Neural progenitor cell (in vitro differentiated cells): ENCODE measurements around the gene SLC27A1.

Source experiments
- EZH2 ChIP-seq: fragments of 200-600 bp; sonication (generic); IDR thresholded peaks from 2 replicates; pipeline ENCODE4 v1.6.1; 2017; ENCODE audit warnings: antibody characterized with exemption, mild to moderate bottlenecking, moderate library complexity
- TF ChIP-seq, protein P1 (sequence below): fragments of 200-600 bp; sonication (generic); IDR thresholded peaks from 2 replicates; pipeline ENCODE4 v1.5.1; 2017; ENCODE audit warnings: antibody characterized with exemption, mild to moderate bottlenecking

DNA sequence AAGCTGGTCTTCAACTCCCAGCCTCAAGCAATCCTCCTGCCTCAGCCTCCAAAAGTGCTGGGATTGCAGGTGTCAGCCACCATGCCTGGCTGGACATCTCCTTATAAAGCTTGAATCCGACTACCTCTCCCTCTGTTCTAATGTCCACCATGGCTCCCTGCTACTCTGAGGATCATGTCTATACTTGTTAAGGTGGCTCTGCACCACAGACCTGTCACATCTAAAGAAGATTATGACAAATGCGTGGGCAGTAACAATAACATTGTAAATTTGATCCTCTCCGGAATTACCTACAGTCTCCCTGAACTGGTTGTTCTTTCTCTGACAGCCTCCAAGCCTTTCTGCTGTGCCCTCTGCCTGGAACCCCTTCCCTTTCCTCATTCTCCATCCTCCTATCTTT is 11.4 kb upstream of the SLC27A1 start:
- TF ChIP-seq, protein P1, sequence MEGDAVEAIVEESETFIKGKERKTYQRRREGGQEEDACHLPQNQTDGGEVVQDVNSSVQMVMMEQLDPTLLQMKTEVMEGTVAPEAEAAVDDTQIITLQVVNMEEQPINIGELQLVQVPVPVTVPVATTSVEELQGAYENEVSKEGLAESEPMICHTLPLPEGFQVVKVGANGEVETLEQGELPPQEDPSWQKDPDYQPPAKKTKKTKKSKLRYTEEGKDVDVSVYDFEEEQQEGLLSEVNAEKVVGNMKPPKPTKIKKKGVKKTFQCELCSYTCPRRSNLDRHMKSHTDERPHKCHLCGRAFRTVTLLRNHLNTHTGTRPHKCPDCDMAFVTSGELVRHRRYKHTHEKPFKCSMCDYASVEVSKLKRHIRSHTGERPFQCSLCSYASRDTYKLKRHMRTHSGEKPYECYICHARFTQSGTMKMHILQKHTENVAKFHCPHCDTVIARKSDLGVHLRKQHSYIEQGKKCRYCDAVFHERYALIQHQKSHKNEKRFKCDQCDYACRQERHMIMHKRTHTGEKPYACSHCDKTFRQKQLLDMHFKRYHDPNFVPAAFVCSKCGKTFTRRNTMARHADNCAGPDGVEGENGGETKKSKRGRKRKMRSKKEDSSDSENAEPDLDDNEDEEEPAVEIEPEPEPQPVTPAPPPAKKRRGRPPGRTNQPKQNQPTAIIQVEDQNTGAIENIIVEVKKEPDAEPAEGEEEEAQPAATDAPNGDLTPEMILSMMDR = no peak
- TF ChIP-seq EZH2 = no peak
